OCI-LY7 (cell line): ENCODE measurements around the gene PRSS56. TPM values are rescaled to one million over a fixed set of nuclear protein-coding genes. Genes with fewer than 3 reads are reported as not detected.

Experiments
- BruUV-seq: library from RNA; stranded (reverse); fragments of 400-500 nt; replicated peaks from 2 replicates; lab custom pipeline; 2021; lab: Mats Ljungman, UMichigan
- CTCF ChIA-PET: fragments of 300-600 bp; sonication (Branson Sonifier 250); formaldehyde crosslinking; loops from one replicate; lab custom pipeline; 2022; ENCODE audit warnings: antibody characterized with exemption; ENCODE audit not compliant: unreplicated experiment; lab: Charles Lee
- POLR2A ChIA-PET: fragments of 300-600 bp; sonication (Branson Sonifier 250); formaldehyde crosslinking; loops from one replicate; lab custom pipeline; 2022; ENCODE audit warnings: antibody characterized with exemption; lab: Charles Lee
- DNase-seq: peaks from one replicate; pipeline ENCODE4 v3.0.0-alpha.2; 2015; ENCODE audit warnings: low spot score
- H2AFZ ChIP-seq: fragments of 200-600 bp; sonication (generic), shearing (Covaris generic); 2 replicates; pipeline ENCODE4 v1.6.1; 2014; ENCODE audit warnings: mild to moderate bottlenecking, antibody characterized with exemption, low read length, moderate library complexity
- H3K27ac ChIP-seq: fragments of 200-600 bp; sonication (generic); 2 replicates; pipeline ENCODE4 v1.5.1; 2014; ENCODE audit warnings: mixed run types, low read depth, mild to moderate bottlenecking, moderate library complexity, low read length, inconsistent platforms; ENCODE audit not compliant: poor library complexity, severe bottlenecking
- H3K36me3 ChIP-seq: fragments of 200-600 bp; sonication (generic); 2 replicates; pipeline ENCODE4 v1.6.1; 2014; ENCODE audit warnings: mild to moderate bottlenecking, antibody characterized with exemption, low read length, moderate library complexity, mixed read lengths; ENCODE audit not compliant: insufficient read depth
- H3K4me1 ChIP-seq: fragments of 200-600 bp; sonication (generic); 2 replicates; pipeline ENCODE4 v1.5.1; 2014; ENCODE audit warnings: mild to moderate bottlenecking, low read length; ENCODE audit not compliant: insufficient read depth, poor library complexity, severe bottlenecking
- H3K4me2 ChIP-seq: fragments of 200-600 bp; sonication (generic); 2 replicates; pipeline ENCODE4 v1.6.1; 2014; ENCODE audit warnings: mild to moderate bottlenecking, low read length
- H3K4me3 ChIP-seq: fragments of 200-600 bp; sonication (generic); 2 replicates; pipeline ENCODE4 v1.5.1; 2014; ENCODE audit warnings: mild to moderate bottlenecking, low read depth, low read length; ENCODE audit not compliant: poor library complexity, severe bottlenecking
- H3K79me2 ChIP-seq: fragments of 200-600 bp; sonication (generic); 2 replicates; pipeline ENCODE4 v1.6.1; 2016; ENCODE audit warnings: low read depth, mild to moderate bottlenecking, low read length, moderate library complexity, mixed read lengths; ENCODE audit not compliant: insufficient read depth
- H3K9me2 ChIP-seq: fragments of 200-600 bp; sonication (generic); 2 replicates; pipeline ENCODE4 v1.6.1; 2016; ENCODE audit warnings: mild to moderate bottlenecking, low read length, mixed read lengths; ENCODE audit not compliant: insufficient read depth
- H3K9me3 ChIP-seq: fragments of 200-600 bp; sonication (generic); 2 replicates; pipeline ENCODE4 v1.6.1; 2014; ENCODE audit warnings: mild to moderate bottlenecking, mixed run types, low read length, mixed read lengths
- H4K20me1 ChIP-seq: fragments of 200-600 bp; sonication (generic); 2 replicates; pipeline ENCODE4 v1.6.1; 2014; ENCODE audit warnings: mild to moderate bottlenecking, antibody characterized with exemption, low read length, moderate library complexity, mixed read lengths; ENCODE audit not compliant: insufficient read depth
- EZH2phosphoT487 ChIP-seq: fragments of 200-600 bp; sonication (generic); IDR thresholded peaks from 2 replicates; pipeline ENCODE4 v1.6.1; 2018; ENCODE audit warnings: low read depth, borderline replicate concordance, mild to moderate bottlenecking, mixed run types, antibody characterized with exemption, low read length, moderate library complexity, mixed read lengths
- intact Hi-C: fragments of 100-400 bp; cut with micrococcal nuclease; formaldehyde crosslinking; loops from one replicate; pipeline ENCODE4 v1.10.0; 2022; ENCODE audit not compliant: unreplicated experiment
- total RNA-seq, 2 experiments: library from RNA; depleted of rRNA in 1 of 2; stranded (reverse); fragments of >200 nt in 1 of 2; shearing (Covaris generic) in 1 of 2; gene quantifications; 2 replicates each; pipeline ENCODE4 v1.2.3, GENCODE V29; 2014 to 2022
- TF ChIP-seq, protein P1 (sequence below): fragments of 200-600 bp; sonication (generic); conservative IDR thresholded peaks from 2 replicates; pipeline ENCODE4 v1.5.1; 2014; ENCODE audit warnings: mild to moderate bottlenecking, antibody characterized with exemption, low read length, moderate library complexity, mixed read lengths

The PRSS56 gene
- total RNA-seq, 2 experiments from 2014 or later: not detected

DNA sequence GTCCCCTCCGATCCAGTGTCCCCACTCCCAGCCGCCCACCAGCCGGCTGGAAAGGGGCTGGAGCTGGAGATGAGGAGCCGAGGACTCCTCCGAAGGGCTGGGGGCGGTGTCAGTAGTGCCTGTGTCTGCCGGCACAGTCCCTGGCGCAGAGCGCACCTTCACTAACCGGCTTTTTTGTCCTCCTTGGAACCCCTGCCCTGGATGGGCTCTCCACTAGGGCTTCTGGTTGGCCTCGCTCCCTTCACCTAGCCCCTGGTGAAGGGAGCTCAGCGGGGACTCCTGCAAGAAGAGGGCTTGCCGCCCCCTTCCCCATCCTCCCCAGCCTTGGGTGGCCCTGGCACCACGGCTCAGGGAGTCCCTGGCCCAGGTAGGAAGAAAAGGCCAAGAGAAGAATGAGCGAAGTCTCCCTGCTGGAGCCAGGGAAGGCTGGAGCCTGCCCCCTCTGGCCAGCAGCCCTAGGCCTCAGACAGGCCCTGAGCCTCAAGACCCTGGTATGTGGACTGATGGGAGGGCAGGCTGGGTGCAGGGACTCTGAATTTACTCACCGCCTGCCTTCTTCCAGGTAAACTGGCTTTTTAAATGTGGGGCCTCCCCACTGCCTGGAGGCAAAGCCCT is 32.0 kb upstream of the PRSS56 start:
- Histone ChIP-seq H3K79me2 (no peaks in the 10 kb centered on the region), H3K4me2 (no peak overlapping the region), H3K9me2 (no peaks in the 10 kb centered on the region), H3K9me3 (no peaks in the 10 kb centered on the region), H3K4me3 (no peak overlapping the region), H3K27ac (no peak overlapping the region), H4K20me1 (no peaks in the 10 kb centered on the region), H3K4me1 (no peaks in the 10 kb centered on the region), H2AFZ (no peak overlapping the region), H3K36me3 (no peaks in the 10 kb centered on the region)
- CTCF ChIA-PET: no interaction called here
- TF ChIP-seq EZH2phosphoT487: no peak
- TF ChIP-seq, protein P1, sequence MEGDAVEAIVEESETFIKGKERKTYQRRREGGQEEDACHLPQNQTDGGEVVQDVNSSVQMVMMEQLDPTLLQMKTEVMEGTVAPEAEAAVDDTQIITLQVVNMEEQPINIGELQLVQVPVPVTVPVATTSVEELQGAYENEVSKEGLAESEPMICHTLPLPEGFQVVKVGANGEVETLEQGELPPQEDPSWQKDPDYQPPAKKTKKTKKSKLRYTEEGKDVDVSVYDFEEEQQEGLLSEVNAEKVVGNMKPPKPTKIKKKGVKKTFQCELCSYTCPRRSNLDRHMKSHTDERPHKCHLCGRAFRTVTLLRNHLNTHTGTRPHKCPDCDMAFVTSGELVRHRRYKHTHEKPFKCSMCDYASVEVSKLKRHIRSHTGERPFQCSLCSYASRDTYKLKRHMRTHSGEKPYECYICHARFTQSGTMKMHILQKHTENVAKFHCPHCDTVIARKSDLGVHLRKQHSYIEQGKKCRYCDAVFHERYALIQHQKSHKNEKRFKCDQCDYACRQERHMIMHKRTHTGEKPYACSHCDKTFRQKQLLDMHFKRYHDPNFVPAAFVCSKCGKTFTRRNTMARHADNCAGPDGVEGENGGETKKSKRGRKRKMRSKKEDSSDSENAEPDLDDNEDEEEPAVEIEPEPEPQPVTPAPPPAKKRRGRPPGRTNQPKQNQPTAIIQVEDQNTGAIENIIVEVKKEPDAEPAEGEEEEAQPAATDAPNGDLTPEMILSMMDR: no peak
- no peak for DNase-seq
- no TSS peak for BruUV-seq
- POLR2A ChIA-PET: no interaction called here
- intact Hi-C loops: no loop called here

DNA sequence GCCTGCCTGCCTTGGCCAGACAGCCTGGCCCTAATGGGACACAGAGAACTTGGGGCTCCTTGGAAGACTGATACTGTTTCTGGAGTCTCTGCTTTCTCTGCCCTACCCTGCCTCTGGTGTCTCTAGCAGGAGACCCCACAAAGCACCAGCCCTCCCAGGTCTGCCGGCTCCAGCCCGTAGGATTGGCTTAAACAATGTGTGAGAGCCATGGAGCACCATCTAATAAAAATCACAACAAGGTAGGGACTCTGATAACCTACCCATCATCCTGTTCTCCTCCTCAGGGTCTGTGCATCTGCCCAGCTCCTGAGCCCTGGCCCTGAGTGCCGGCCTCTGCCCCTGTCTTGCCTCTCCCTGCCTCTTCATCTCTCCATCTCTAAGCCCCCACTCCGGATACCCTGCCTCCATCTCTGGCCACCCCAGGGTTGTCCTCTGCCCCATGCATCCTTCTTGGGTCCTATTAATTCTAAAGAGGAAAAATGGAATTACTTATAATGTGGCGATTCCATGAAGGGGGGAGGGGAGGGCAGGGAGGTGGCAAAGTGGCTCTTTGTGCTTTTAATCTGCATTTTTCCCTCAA is 31.4 kb upstream of the PRSS56 start:
- H3K9me3 ChIP-seq: no peaks in the 10 kb centered on the region
- ChIA-PET CTCF (no interaction called here), POLR2A (interaction anchor here (0.8 kb wide), 1 partner anchor 11 kb away, joined by 3 read pairs; no protein-coding TSS in a partner anchor)
- no peaks in the 10 kb centered on the region for H3K9me2 ChIP-seq
- TF ChIP-seq, protein P1: no peak
- TF ChIP-seq EZH2phosphoT487: no peak
- no peak overlapping the region for H3K4me2 ChIP-seq
- DNase-seq: no peak
- BruUV-seq: no TSS peak
- H4K20me1 ChIP-seq: no peaks in the 10 kb centered on the region
- H3K79me2 ChIP-seq: no peaks in the 10 kb centered on the region
- H3K27ac ChIP-seq: no peak overlapping the region
- H3K36me3 ChIP-seq: no peaks in the 10 kb centered on the region
- intact Hi-C loops: no loop called here
- H3K4me3 ChIP-seq: no peak overlapping the region
- no peak overlapping the region for H2AFZ ChIP-seq
- no peaks in the 10 kb centered on the region for H3K4me1 ChIP-seq
